Activated CD8-positive, alpha-beta memory T cell treated with anti-CD3 and anti-CD28 coated beads for 48 hours (primary cell): ENCODE data around the gene OR4C16.

Experiments
- DNase-seq, 3 experiments: peaks; one replicate each; pipeline ENCODE4 v3.0.0-alpha.2; 2020; ENCODE audit warnings: low read depth in 2 of 3, low spot score in 2 of 3

Gene OR4C16

DNA sequence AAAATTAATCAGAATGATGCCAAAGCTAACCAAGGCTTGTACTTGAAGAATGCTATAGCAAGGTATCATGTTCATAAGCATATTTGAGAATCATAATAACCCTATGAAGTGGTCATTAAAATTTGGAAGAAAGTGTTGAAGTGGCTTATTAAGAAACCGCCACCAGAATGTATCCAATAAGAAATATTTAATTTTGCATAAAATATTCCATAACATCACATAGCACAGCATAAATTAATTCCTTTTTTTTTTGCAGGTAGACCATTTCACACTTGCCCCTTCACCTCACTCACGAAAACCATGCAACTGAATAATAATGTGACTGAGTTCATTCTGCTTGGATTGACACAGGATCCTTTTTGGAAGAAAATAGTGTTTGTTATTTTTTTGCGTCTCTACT is at the start of gene OR4C16:
OR4C16 (plus strand) TSS at position 301 of the 400 bp plus-strand sequence; CDS start at position 301, 0 bp downstream.
- no peak for DNase-seq

GRCh38 chr11:55554169-55554568 is 17.8 kb upstream of the OR4C16 start, which contains the start of gene OR4C15:
Gene OR4C15, plus strand, starts transcription at chr11:55554469. Its CDS starts 0 bp downstream, at chr11:55554469.
- DNase-seq, result no peak

DNA sequence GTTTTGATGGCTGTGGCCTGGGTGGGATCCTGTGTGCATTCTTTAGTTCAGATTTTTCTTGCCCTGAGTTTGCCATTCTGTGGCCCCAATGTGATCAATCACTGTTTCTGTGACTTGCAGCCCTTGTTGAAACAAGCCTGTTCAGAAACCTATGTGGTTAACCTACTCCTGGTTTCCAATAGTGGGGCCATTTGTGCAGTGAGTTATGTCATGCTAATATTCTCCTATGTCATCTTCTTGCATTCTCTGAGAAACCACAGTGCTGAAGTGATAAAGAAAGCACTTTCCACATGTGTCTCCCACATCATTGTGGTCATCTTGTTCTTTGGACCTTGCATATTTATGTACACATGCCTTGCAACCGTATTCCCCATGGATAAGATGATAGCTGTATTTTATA is 620 bp downstream of the OR4C16 start:
- no peak for DNase-seq

GRCh38 chr11:55607545-55607944 is 35.6 kb downstream of the OR4C16 start, which contains the start of gene OR4C11:
Gene OR4C11, minus strand, starts transcription at chr11:55607645. Its CDS starts 3,272 bp downstream, at chr11:55604373.
- no peak for DNase-seq
